ENCODE measurements around the gene C2CD2. TPM values are rescaled to one million over a fixed set of nuclear protein-coding genes. Genes with fewer than 3 reads are reported as not detected.

C2CD2 gene
- total and polyA plus RNA-seq, 2 donors (not counting 1 experiment from before 2014, with no cell fraction given), result 20.3 to 22.3 TPM

- Histone ChIP-seq H3K9me3 (ENCODE audit: control insufficient read depth, insufficient read depth, low read depth, low read length) (no peaks in the 10 kb centered on the region), H3K4me1 (ENCODE audit: control insufficient read depth, extremely low read depth, insufficient read depth, low read length) (peaks cover 17% of the 10 kb centered on the region), H3K36me3 (ENCODE audit: control insufficient read depth, insufficient read depth, low read length) (peaks cover 3% of the 10 kb centered on the region), H3K27ac (ENCODE audit: insufficient read depth, low read length) (no peak overlapping the region), H3K27me3 (ENCODE audit: control insufficient read depth, insufficient read depth, low read length) (no peaks in the 10 kb centered on the region), H3K4me3 (replicated peaks in 1 of 4; ENCODE audit: control extremely low read depth in 1 of 4, insufficient read depth in 1 of 4, low read depth in 3 of 4, low read length in 4 of 4) (no peak overlapping the region), H3K4me2 (ENCODE audit: extremely low read depth, insufficient read depth, low read length) (no peak overlapping the region), H2AFZ (ENCODE audit: low read length) (no peak overlapping the region), H3K79me2 (ENCODE audit: control insufficient read depth, insufficient read depth, low read length) (peaks cover 2% of the 10 kb centered on the region), H3K9ac (ENCODE audit: insufficient read depth, low read length) (no peak overlapping the region), H4K20me1 (ENCODE audit: control insufficient read depth, extremely low read depth, insufficient read depth, low read length) (no peaks in the 10 kb centered on the region)
- TF ChIP-seq, protein P1, sequence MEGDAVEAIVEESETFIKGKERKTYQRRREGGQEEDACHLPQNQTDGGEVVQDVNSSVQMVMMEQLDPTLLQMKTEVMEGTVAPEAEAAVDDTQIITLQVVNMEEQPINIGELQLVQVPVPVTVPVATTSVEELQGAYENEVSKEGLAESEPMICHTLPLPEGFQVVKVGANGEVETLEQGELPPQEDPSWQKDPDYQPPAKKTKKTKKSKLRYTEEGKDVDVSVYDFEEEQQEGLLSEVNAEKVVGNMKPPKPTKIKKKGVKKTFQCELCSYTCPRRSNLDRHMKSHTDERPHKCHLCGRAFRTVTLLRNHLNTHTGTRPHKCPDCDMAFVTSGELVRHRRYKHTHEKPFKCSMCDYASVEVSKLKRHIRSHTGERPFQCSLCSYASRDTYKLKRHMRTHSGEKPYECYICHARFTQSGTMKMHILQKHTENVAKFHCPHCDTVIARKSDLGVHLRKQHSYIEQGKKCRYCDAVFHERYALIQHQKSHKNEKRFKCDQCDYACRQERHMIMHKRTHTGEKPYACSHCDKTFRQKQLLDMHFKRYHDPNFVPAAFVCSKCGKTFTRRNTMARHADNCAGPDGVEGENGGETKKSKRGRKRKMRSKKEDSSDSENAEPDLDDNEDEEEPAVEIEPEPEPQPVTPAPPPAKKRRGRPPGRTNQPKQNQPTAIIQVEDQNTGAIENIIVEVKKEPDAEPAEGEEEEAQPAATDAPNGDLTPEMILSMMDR (conservative IDR thresholded peaks at IDR 0.05 in 1 of 2, IDR thresholded peaks at IDR 0.05 in 1 of 2; ENCODE audit: low read depth in 1 of 2, low read length in 2 of 2), result no peak
- TF ChIP-seq EZH2 (IDR thresholded peaks at IDR 0.05; ENCODE audit: low read length, missing control alignments), result no peak
- DNase-seq (ENCODE audit: low read depth in 2 of 2), result no peak
Measured at GRCh38 chr21:41921021-41921420, 32.8 kb downstream of the C2CD2 start.

GRCh38 chr21:41920476-41920875, 33.3 kb downstream of the C2CD2 start:
- TF ChIP-seq EZH2 (IDR thresholded peaks at IDR 0.05; ENCODE audit: low read length, missing control alignments), result no peak
- TF ChIP-seq, protein P1 (conservative IDR thresholded peaks at IDR 0.05 in 1 of 2, IDR thresholded peaks at IDR 0.05 in 1 of 2; ENCODE audit: low read depth in 1 of 2, low read length in 2 of 2), result no peak
- no peaks in the 10 kb centered on the region for H3K27me3 ChIP-seq (ENCODE audit: control insufficient read depth, insufficient read depth, low read length)
- H2AFZ ChIP-seq (ENCODE audit: low read length), result no peak overlapping the region
- H3K36me3 ChIP-seq (ENCODE audit: control insufficient read depth, insufficient read depth, low read length), result peaks cover 3% of the 10 kb centered on the region
- no peak overlapping the region for H3K4me3 ChIP-seq (replicated peaks in 1 of 4; ENCODE audit: control extremely low read depth in 1 of 4, insufficient read depth in 1 of 4, low read depth in 3 of 4, low read length in 4 of 4)
- no peak overlapping the region for H3K27ac ChIP-seq (ENCODE audit: insufficient read depth, low read length)
- DNase-seq (ENCODE audit: low read depth in 2 of 2), result no peak
- peaks cover 12% of the 10 kb centered on the region for H3K4me1 ChIP-seq (ENCODE audit: control insufficient read depth, extremely low read depth, insufficient read depth, low read length)
- H4K20me1 ChIP-seq (ENCODE audit: control insufficient read depth, extremely low read depth, insufficient read depth, low read length), result no peaks in the 10 kb centered on the region
- H3K9me3 ChIP-seq (ENCODE audit: control insufficient read depth, insufficient read depth, low read depth, low read length), result no peaks in the 10 kb centered on the region
- no peak overlapping the region for H3K9ac ChIP-seq (ENCODE audit: insufficient read depth, low read length)
- H3K4me2 ChIP-seq (ENCODE audit: extremely low read depth, insufficient read depth, low read length), result no peak overlapping the region
- no peaks in the 10 kb centered on the region for H3K79me2 ChIP-seq (ENCODE audit: control insufficient read depth, insufficient read depth, low read length)

DNA sequence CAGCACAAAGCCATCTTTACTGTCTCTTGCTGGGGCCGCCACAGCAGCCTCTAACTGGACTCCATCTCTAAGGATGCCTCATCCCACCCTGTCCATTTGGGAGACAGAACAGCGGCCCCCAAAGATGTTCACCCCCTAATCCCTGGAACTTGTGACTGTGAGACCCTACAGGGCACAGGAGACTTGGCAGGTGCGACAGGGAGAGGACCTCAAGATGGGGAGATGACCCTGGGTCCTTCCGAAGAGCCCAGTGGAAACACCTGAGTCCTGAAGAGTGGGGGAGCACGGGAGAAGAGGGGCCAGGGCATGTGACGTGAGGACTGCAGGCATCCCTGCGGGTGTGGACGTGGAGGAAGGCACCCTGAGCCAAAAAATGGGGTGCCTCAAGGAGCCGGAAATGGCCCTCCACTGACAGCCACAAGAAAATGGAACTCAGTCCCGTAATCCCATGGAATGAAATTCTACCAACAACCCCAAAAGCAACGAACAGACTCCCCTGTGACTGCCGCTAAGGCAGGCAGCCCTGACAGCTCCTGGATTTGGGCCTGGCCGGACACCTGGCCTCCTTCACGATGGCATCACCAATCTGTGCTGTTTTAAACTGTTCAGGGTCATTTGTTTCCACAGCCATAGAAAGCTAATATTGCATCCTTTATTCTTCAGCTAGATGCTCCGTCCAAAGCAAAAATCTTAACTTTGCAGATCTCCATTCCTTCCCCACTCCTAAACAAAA, 34.0 kb downstream of the C2CD2 start:
- H3K4me2 ChIP-seq (ENCODE audit: extremely low read depth, insufficient read depth, low read length), result no peak overlapping the region
- H3K4me3 ChIP-seq (replicated peaks in 1 of 4; ENCODE audit: control extremely low read depth in 1 of 4, insufficient read depth in 1 of 4, low read depth in 3 of 4, low read length in 4 of 4), result no peak overlapping the region
- no peak for TF ChIP-seq EZH2 (IDR thresholded peaks at IDR 0.05; ENCODE audit: low read length, missing control alignments)
- TF ChIP-seq, protein P1 (conservative IDR thresholded peaks at IDR 0.05 in 1 of 2, IDR thresholded peaks at IDR 0.05 in 1 of 2; ENCODE audit: low read depth in 1 of 2, low read length in 2 of 2), result no peak
- peaks cover 3% of the 10 kb centered on the region for H3K36me3 ChIP-seq (ENCODE audit: control insufficient read depth, insufficient read depth, low read length)
- H3K79me2 ChIP-seq (ENCODE audit: control insufficient read depth, insufficient read depth, low read length), result no peaks in the 10 kb centered on the region
- H2AFZ ChIP-seq (ENCODE audit: low read length), result no peak overlapping the region
- H3K27ac ChIP-seq (ENCODE audit: insufficient read depth, low read length), result no peak overlapping the region
- H3K27me3 ChIP-seq (ENCODE audit: control insufficient read depth, insufficient read depth, low read length), result no peaks in the 10 kb centered on the region
- peaks cover 10% of the 10 kb centered on the region for H3K4me1 ChIP-seq (ENCODE audit: control insufficient read depth, extremely low read depth, insufficient read depth, low read length)
- no peaks in the 10 kb centered on the region for H4K20me1 ChIP-seq (ENCODE audit: control insufficient read depth, extremely low read depth, insufficient read depth, low read length)
- no peak overlapping the region for H3K9ac ChIP-seq (ENCODE audit: insufficient read depth, low read length)
- H3K9me3 ChIP-seq (ENCODE audit: control insufficient read depth, insufficient read depth, low read depth, low read length), result no peaks in the 10 kb centered on the region
- DNase-seq (ENCODE audit: low read depth in 2 of 2), result no peak
